Activated CD8-positive, alpha-beta T cell treated with anti-CD3 and anti-CD28 coated beads for 36 hours (primary cell): ENCODE results near the gene NAA38. TPM values are rescaled to one million over a fixed set of nuclear protein-coding genes. Genes with fewer than 3 reads are reported as not detected.

Experiments
- ATAC-seq: fragments of 200-7000 bp; cut with Tn5 transposase; one replicate; pipeline ENCODE4 v1.10.0; 2021; ENCODE audit warnings: mild to moderate bottlenecking, moderate library complexity
- CTCF ChIA-PET: fragments of 350-600 bp; sonication (Branson Sonifier 250); formaldehyde crosslinking; loops from one replicate; lab custom pipeline; 2021; ENCODE audit warnings: antibody characterized with exemption; lab: Charles Lee
- POLR2A ChIA-PET: fragments of 350-600 bp; sonication (Branson Sonifier 250); formaldehyde crosslinking; loops from one replicate; lab custom pipeline; 2021; ENCODE audit warnings: antibody characterized with exemption; lab: Charles Lee
- DNase-seq: peaks from one replicate; pipeline ENCODE4 v3.0.0-alpha.2; 2020
- H3K27ac Mint-ChIP-seq: one replicate; pipeline ENCODE4 v1.8.0; 2021; ENCODE audit warnings: mild to moderate bottlenecking, mixed read lengths
- H3K27me3 Mint-ChIP-seq: one replicate; pipeline ENCODE4 v1.8.0; 2021; ENCODE audit warnings: mixed read lengths
- H3K36me3 Mint-ChIP-seq: one replicate; pipeline ENCODE4 v1.8.0; 2021; ENCODE audit warnings: low read depth, mixed read lengths
- H3K4me1 Mint-ChIP-seq: one replicate; pipeline ENCODE4 v1.8.0; 2021; ENCODE audit warnings: low read depth, mixed read lengths
- H3K4me3 Mint-ChIP-seq: one replicate; pipeline ENCODE4 v1.8.0; 2021; ENCODE audit warnings: mild to moderate bottlenecking, moderate library complexity, mixed read lengths
- H3K9me3 Mint-ChIP-seq: one replicate; pipeline ENCODE4 v1.8.0; 2021; ENCODE audit warnings: mixed read lengths
- CTCF ChIP-seq: fragments of 200-600 bp; IDR thresholded peaks from one replicate; pipeline ENCODE4 v1.8.0; 2022; ENCODE audit warnings: antibody characterized with exemption, mild to moderate bottlenecking
- intact Hi-C: fragments of 100-400 bp; cut with micrococcal nuclease; formaldehyde crosslinking; loops from one replicate; pipeline ENCODE4 v1.10.0; 2022
- total RNA-seq, 2 experiments: library from RNA; stranded (reverse); gene quantifications; one replicate each; pipeline ENCODE4 v1.2.3, GENCODE V29; 2021

The NAA38 gene
- total RNA-seq, 2 experiments from 2014 or later: 72.8 to 77.2 TPM

DNA sequence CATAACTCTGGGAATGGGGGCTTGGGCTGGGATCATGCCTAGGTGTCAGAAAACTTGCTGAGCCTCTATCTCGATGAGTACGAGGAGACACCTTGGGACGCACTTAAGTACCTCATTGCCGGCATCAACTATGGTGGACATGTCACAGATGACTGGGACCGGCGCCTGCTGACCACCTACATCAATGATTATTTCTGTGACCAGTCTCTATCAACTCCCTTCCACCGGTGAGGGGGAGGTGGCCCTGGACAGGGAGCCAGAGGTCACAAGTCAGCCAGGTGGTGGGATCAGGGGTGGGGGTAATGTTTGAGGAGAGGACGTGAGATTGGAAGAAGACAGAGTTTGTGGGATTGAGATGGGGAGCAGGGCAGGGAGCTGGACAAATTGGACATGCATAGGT is 26.7 kb downstream of the NAA38 start:
- no peak for DNase-seq
- ATAC-seq: no peak
- Mint-ChIP-seq H3K27me3 (no peaks in the 10 kb centered on the region), H3K4me1 (peaks cover 7% of the 10 kb centered on the region), H3K36me3 (no peaks in the 10 kb centered on the region), H3K27ac (no peak overlapping the region), H3K4me3 (no peak overlapping the region), H3K9me3 (no peaks in the 10 kb centered on the region)
- POLR2A ChIA-PET: no interaction called here
- CTCF ChIA-PET: interaction anchor here (0.8 to 1.6 kb wide), 3 partner anchors 8 to 160 kb away, joined by 3 to 6 read pairs (median 5); partner anchors contain the start of gene NAA38
- intact Hi-C loops: no loop called here
- TF ChIP-seq CTCF: no peak

GRCh38 chr17:7825206-7825990 is 32.0 kb downstream of the NAA38 start:
- intact Hi-C loops: no loop called here
- Mint-ChIP-seq H3K4me1 (peaks cover 2% of the 10 kb centered on the region), H3K27me3 (peaks cover 2% of the 10 kb centered on the region), H3K27ac (no peak overlapping the region), H3K36me3 (no peaks in the 10 kb centered on the region), H3K9me3 (no peaks in the 10 kb centered on the region), H3K4me3 (no peak overlapping the region)
- ChIA-PET CTCF (interaction anchor here (0.7 to 4.5 kb wide), 14 partner anchors 9 to 249 kb away, joined by 3 to 50 read pairs (median 3); partner anchors contain the start of gene KDM6B), POLR2A (interaction anchor here (1.0 to 1.5 kb wide), 2 partner anchors 9 to 12 kb away, joined by 3 to 5 read pairs; partner anchors contain the start of gene KDM6B)
- peak; percentile 29 for TF ChIP-seq CTCF
- ATAC-seq (peak; percentile 20), DNase-seq (no peak)

DNA sequence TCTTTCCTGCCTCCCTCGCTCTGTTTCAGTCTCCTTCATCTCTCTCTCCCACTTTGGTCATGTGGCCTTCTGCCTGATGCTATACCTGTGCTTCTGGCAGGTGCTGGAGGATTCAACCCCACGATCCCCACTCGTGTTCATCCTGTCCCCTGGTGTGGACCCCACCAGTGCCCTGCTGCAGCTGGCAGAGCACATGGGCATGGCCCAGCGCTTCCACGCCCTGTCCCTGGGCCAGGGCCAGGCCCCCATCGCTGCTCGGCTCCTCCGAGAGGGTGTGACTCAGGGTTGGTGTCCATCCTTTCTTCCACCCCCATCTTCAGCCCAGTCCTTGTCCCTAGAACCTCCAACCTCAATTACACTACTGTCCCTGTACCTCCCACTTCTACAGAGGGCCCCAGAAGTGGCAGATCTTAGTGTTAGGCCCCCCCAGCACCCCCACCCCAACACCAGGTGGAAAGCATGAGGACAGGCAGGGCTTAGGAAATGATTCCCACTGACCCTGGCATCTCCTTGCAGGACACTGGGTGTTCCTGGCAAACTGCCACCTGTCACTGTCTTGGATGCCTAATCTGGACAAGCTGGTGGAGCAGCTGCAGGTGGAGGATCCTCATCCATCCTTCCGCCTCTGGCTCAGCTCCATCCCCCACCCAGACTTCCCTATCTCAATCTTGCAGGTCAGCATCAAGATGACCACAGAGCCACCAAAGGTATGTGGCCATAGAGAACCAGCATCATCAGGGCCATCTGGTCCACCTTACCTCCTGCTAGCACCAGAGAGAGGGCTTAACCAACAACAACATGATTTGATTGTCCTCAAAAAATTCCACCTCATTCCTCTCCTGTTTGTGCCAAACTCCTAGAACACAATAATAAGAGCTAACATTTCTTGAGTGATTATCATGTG is 33.1 kb downstream of the NAA38 start:
- Mint-ChIP-seq H3K27ac (no peak overlapping the region), H3K27me3 (peaks cover 2% of the 10 kb centered on the region), H3K9me3 (no peaks in the 10 kb centered on the region), H3K4me3 (no peak overlapping the region), H3K36me3 (no peaks in the 10 kb centered on the region), H3K4me1 (peaks cover 2% of the 10 kb centered on the region)
- intact Hi-C loops: no loop called here
- DNase-seq (no peak), ATAC-seq (no peak)
- ChIA-PET POLR2A (interaction anchor here (1.0 to 1.5 kb wide), 2 partner anchors 10 to 13 kb away, joined by 3 to 5 read pairs; partner anchors contain the start of gene KDM6B), CTCF (interaction anchor here (0.8 to 4.5 kb wide), 17 partner anchors 10 to 250 kb away, joined by 3 to 50 read pairs (median 5); partner anchors contain the start of gene KDM6B)
- TF ChIP-seq CTCF: no peak

GRCh38 chr17:7823581-7824001 is 33.8 kb downstream of the NAA38 start:
- H3K27me3 Mint-ChIP-seq: peaks cover 2% of the 10 kb centered on the region
- POLR2A ChIA-PET: interaction anchor here (0.7 kb wide), 1 partner anchor 690 kb away, joined by 4 read pairs; no protein-coding TSS in a partner anchor
- no peak overlapping the region for H3K4me3 Mint-ChIP-seq
- CTCF ChIA-PET: interaction anchor here (0.6 to 4.5 kb wide), 14 partner anchors 7 to 169 kb away, joined by 3 to 50 read pairs (median 4); partner anchors contain the start of gene KDM6B
- H3K27ac Mint-ChIP-seq: no peak overlapping the region
- TF ChIP-seq CTCF: no peak
- intact Hi-C loops: no loop called here
- no peak for ATAC-seq
- no peaks in the 10 kb centered on the region for H3K36me3 Mint-ChIP-seq
- no peaks in the 10 kb centered on the region for H3K9me3 Mint-ChIP-seq
- no peak for DNase-seq
- H3K4me1 Mint-ChIP-seq: peaks cover 2% of the 10 kb centered on the region
